Gastroesophageal sphincter (tissue), 4 donors: ENCODE results near the gene ZNF837. TPM values are rescaled to one million over a fixed set of nuclear protein-coding genes. Genes with fewer than 3 reads are reported as not detected.
A peak's percentile ranks its signal among the peaks of the same experiment; 100 is the strongest.
"Not testable (repeated sequence)": the region's sequence is repeated elsewhere in the genome, so short reads cannot be mapped to it uniquely, and the experiment has no call there.

ENCODE experiments used
- ATAC-seq: fragments of 150-250 bp; one replicate; pipeline ENCODE4 v1.9.1; 2016; ENCODE audit warnings: mild to moderate bottlenecking, moderate library complexity
- H3K27ac ChIP-seq, 4 donors: fragments of 200-600 bp; sonication (generic) in 3 of 4; 1 replicate in 3 of 4; 2 replicates in 1 of 4; pipeline ENCODE4 v1.5.1; 2016 to 2019
- H3K27me3 ChIP-seq: fragments of 200-600 bp; sonication (generic); one replicate; pipeline ENCODE4 v1.5.1; 2019
- H3K36me3 ChIP-seq, 2 donors: fragments of 200-600 bp; sonication (generic); one replicate each; pipeline ENCODE4 v1.5.1; 2019; ENCODE audit warnings: control low read depth in 1 of 2
- H3K4me1 ChIP-seq, 3 donors: fragments of 200-600 bp; sonication (generic); 1 replicate in 2 of 3; 2 replicates in 1 of 3; pipeline ENCODE4 v1.5.1; 2016 to 2019; ENCODE audit warnings: control low read depth in 2 of 3
- H3K4me3 ChIP-seq, 2 donors: fragments of 200-600 bp; sonication (generic); one replicate each; pipeline ENCODE4 v1.5.1; 2019; ENCODE audit warnings: mild to moderate bottlenecking in 1 of 2, moderate library complexity in 1 of 2
- H3K9me3 ChIP-seq, 3 donors: fragments of 200-600 bp; sonication (generic); one replicate each; pipeline ENCODE4 v1.5.1; 2017 to 2019; ENCODE audit warnings: control low read depth in 2 of 3
- CTCF ChIP-seq, 4 experiments: fragments of 200-600 bp in 2 of 4; fragments of 450-650 bp in 2 of 4; sonication (generic) in 1 of 4; IDR thresholded peaks; one replicate each; pipeline ENCODE4 v1.5.1; 2017 to 2019; ENCODE audit warnings: antibody characterized with exemption in 4 of 4, mild to moderate bottlenecking in 2 of 4, moderate library complexity in 2 of 4
- EP300 ChIP-seq: sonication (generic); formaldehyde crosslinking; IDR thresholded peaks from one replicate; pipeline ENCODE4 v1.6.1; 2017; ENCODE audit warnings: antibody characterized with exemption, mild to moderate bottlenecking
- POLR2A ChIP-seq, 2 donors: fragments of 450-650 bp; IDR thresholded peaks; one replicate each; pipeline ENCODE4 v1.6.1; 2017; ENCODE audit warnings: antibody characterized with exemption in 2 of 2, mild to moderate bottlenecking in 2 of 2, moderate library complexity in 1 of 2
- POLR2AphosphoS5 ChIP-seq: sonication (generic); formaldehyde crosslinking; IDR thresholded peaks from one replicate; pipeline ENCODE4 v1.6.1; 2017; ENCODE audit warnings: antibody characterized with exemption
- WGBS, 2 donors: methylation state at CpG; one replicate each; pipeline ENCODE4 v1.1.5; 2018; ENCODE audit warnings: low coverage in 1 of 2; 5-methylcytosine and 5-hydroxymethylcytosine counted together
- total RNA-seq, 4 donors: library from RNA; depleted of rRNA; stranded (reverse); fragments of >200 nt; gene quantifications; one replicate each; pipeline ENCODE4 v1.1.0, GENCODE V29; 2016

ZNF837 gene
- total RNA-seq, 4 donors from 2014 or later: 0.99 to 3.7 (median 2.4) TPM

GRCh38 chr19:58381460-58382212, 806 bp upstream of the ZNF837 start:
- H3K9me3 ChIP-seq: no peaks in the 10 kb centered on the region
- 17 to 30% methylated on average over 6 to 14 of the region's 26 CpGs for WGBS, 2 donors
- no peak for TF ChIP-seq EP300
- H3K4me3 ChIP-seq: peak overlapping the region; percentile 49 to 87
- H3K36me3 ChIP-seq: no peaks in the 10 kb centered on the region
- ATAC-seq: no peak
- H3K27ac ChIP-seq: peak overlapping the region; percentile 36 to 96 (median 94)
- no peaks in the 10 kb centered on the region for H3K27me3 ChIP-seq
- H3K4me1 ChIP-seq: peaks cover 0 to 50% (median 28%) of the 10 kb centered on the region in 3 donors

- Histone ChIP-seq H3K4me3 (peak overlapping the region; percentile 49 to 87), H3K4me1 (peaks cover 0 to 37% (median 18%) of the 10 kb centered on the region in 3 donors), H3K36me3 (no peaks in the 10 kb centered on the region), H3K27me3 (no peaks in the 10 kb centered on the region), H3K9me3 (no peaks in the 10 kb centered on the region), H3K27ac (peak overlapping the region; percentile 43 to 96 (median 94))
- TF ChIP-seq EP300 (no peak), CTCF (IDR thresholded peaks at IDR 0.05) (no peak), POLR2AphosphoS5 (no peak), POLR2A (IDR thresholded peaks at IDR 0.05) (no peak)
- 4 to 10% methylated on average over 9 to 12 of the region's 24 CpGs for WGBS, 2 donors
- no peak for ATAC-seq
These were observed 681 bp downstream of the ZNF837 start for GRCh38 chr19:58380037-58380661.

DNA sequence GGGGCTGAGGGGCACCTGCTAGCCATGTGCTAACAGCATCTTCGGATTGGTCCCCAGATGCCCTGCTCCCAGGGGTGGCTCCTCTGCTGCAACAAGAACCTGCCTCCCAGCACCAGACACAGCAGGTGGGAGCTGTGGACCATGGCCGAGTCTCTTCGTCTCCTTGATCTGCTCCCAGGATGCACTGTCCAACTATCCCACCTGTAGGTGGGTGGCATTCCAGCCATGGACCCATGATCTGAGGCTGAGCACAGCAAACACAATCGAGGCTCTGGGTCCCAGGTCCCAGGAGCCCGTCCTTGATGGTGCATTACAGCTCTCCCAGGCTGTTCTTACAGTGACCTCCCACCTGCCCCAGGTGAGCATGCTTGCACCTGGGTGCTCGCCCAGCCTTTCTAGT, 1.6 kb downstream of the ZNF837 start:
- no peak for ATAC-seq
- no CpG with 5 or more reads among the region's 6 CpGs for WGBS, 2 donors
- no peak overlapping the region for H3K4me3 ChIP-seq
- no peaks in the 10 kb centered on the region for H3K9me3 ChIP-seq
- peaks cover 0 to 32% (median 18%) of the 10 kb centered on the region in 3 donors for H3K4me1 ChIP-seq
- no peaks in the 10 kb centered on the region for H3K27me3 ChIP-seq
- no peak overlapping the region for H3K27ac ChIP-seq
- TF ChIP-seq POLR2A (IDR thresholded peaks at IDR 0.05): no peak
- TF ChIP-seq POLR2AphosphoS5: no peak
- no peak for TF ChIP-seq EP300
- no peak for TF ChIP-seq CTCF (IDR thresholded peaks at IDR 0.05)
- H3K36me3 ChIP-seq: no peaks in the 10 kb centered on the region

DNA sequence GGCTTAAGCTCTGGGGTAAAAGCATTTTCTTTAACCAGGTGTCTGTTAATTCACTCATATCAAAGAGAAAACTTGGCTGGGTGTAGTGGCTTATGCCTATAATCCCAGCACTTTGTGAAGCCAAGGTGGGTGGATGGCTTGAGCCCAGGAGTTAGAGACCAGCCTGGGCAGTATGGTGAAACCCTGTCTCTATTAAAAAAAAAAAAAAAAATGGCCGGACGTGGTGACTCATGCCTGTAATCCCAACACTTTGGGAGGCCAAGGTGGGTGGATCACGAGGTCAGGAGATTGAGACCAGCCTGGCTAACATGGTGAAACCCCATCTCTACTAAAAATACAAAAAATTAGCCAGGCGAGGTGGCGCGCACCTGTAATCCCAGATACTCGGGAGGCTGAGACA, 4.1 kb downstream of the ZNF837 start:
- WGBS, 2 donors: 50% methylated on average over 4 of the region's 7 CpGs; no CpG with 5 or more reads in 1 of the 2 donors
- H3K9me3 ChIP-seq, ATAC-seq: not testable (repeated sequence)

GRCh38 chr19:58374200-58374599, 6.6 kb downstream of the ZNF837 start:
- TF ChIP-seq POLR2AphosphoS5 (no peak), EP300 (no peak), CTCF (IDR thresholded peaks at IDR 0.05) (no peak), POLR2A (IDR thresholded peaks at IDR 0.05) (no peak)
- H3K27me3 ChIP-seq: no peaks in the 10 kb centered on the region
- H3K9me3 ChIP-seq: no peaks in the 10 kb centered on the region
- no peak overlapping the region for H3K27ac ChIP-seq
- no peaks in the 10 kb centered on the region for H3K36me3 ChIP-seq
- ATAC-seq: no peak
- H3K4me3 ChIP-seq: no peak overlapping the region
- WGBS, 2 donors: 82 to 92% methylated on average over 4 of the region's 4 CpGs
- peaks cover 0 to 2% (median under 1%) of the 10 kb centered on the region in 3 donors for H3K4me1 ChIP-seq

More for the DNA sequence above, 4.1 kb downstream of the ZNF837 start:
- H3K4me1 ChIP-seq: peaks cover 0 to 22% (median 15%) of the 10 kb centered on the region in 3 donors
- H3K27ac ChIP-seq, H3K36me3 ChIP-seq, H3K27me3 ChIP-seq, H3K4me3 ChIP-seq: not testable (repeated sequence)
